H1 (cell line): Measurements from ENCODE around the gene GIPC1. TPM values are rescaled to one million over a fixed set of nuclear protein-coding genes. Genes with fewer than 3 reads are reported as not detected.

Source experiments
- CTCF ChIA-PET: fragments of 300-600 bp; sonication (Branson Sonifier 250); formaldehyde crosslinking; loops from one replicate; lab custom pipeline; 2021; ENCODE audit not compliant: partially characterized antibody; lab: Charles Lee
- POLR2A ChIA-PET: fragments of 300-600 bp; sonication (Branson Sonifier 250); formaldehyde crosslinking; loops from one replicate; lab custom pipeline; 2021; ENCODE audit warnings: inconsistent platforms; ENCODE audit not compliant: partially characterized antibody; lab: Charles Lee
- DNase-seq, 2 experiments: peaks; one replicate each; pipeline versions ENCODE4 v3.0.0 to v3.0.0-alpha.2; 2010 to 2022; ENCODE audit warnings: low spot score in 2 of 2, low read depth in 1 of 2, mixed read lengths in 1 of 2
- FAIRE-seq: peaks from 2 replicates; lab custom pipeline; 2011; peaks lifted over from hg19 to GRCh38; lab: Jason Lieb, UNC
- H2AFZ ChIP-seq: 2 replicates; pipeline ENCODE4 v1.8.1; 2012; ENCODE audit warnings: low read length, inconsistent platforms
- H2AK5ac ChIP-seq: 2 replicates; pipeline ENCODE4 v1.6.1; 2013; ENCODE audit warnings: low read depth, low read length
- H2BK120ac ChIP-seq: replicated peaks from 2 replicates; pipeline ENCODE3; 2013; ENCODE audit warnings: low read depth, low read length, inconsistent platforms
- H2BK12ac ChIP-seq: 2 replicates; pipeline ENCODE4 v1.6.1; 2013; ENCODE audit warnings: low read depth, low read length
- H2BK15ac ChIP-seq: 2 replicates; pipeline ENCODE4 v1.6.1; 2013; ENCODE audit warnings: low read length
- H2BK20ac ChIP-seq: 2 replicates; pipeline ENCODE4 v1.6.1; 2013; ENCODE audit warnings: low read length
- H2BK5ac ChIP-seq: 2 replicates; pipeline ENCODE4 v1.6.1; 2013; ENCODE audit warnings: low read depth, low read length
- H3K14ac ChIP-seq: 2 replicates; pipeline ENCODE4 v1.6.1; 2013; ENCODE audit warnings: inconsistent platforms; ENCODE audit not compliant: insufficient read length
- H3K18ac ChIP-seq: 2 replicates; pipeline ENCODE4 v1.6.1; 2013; ENCODE audit warnings: low read length; ENCODE audit errors: extremely low read depth
- H3K23ac ChIP-seq: 2 replicates; pipeline ENCODE4 v1.6.1; 2013; ENCODE audit warnings: inconsistent platforms; ENCODE audit not compliant: insufficient read length
- H3K23me2 ChIP-seq: 2 replicates; pipeline ENCODE4 v1.6.1; 2013; ENCODE audit warnings: low read depth, low read length
- H3K27ac ChIP-seq: 2 replicates; pipeline ENCODE4 v1.6.1; 2011; ENCODE audit warnings: low read depth, low read length, inconsistent platforms
- H3K27me3 ChIP-seq, 4 experiments: replicated peaks in 1 of 4; 1 replicate in 1 of 4; 2 replicates in 3 of 4; pipeline versions ENCODE4 v1.6.1 to v1.8.1; 2011 to 2013; ENCODE audit warnings: low read length in 3 of 4, mild to moderate bottlenecking in 3 of 4, inconsistent platforms in 2 of 4, mixed read lengths in 2 of 4, moderate library complexity in 1 of 4; ENCODE audit not compliant: control insufficient read depth in 3 of 4, insufficient read depth in 3 of 4; ENCODE audit errors: extremely low read depth in 1 of 4
- H3K36me3 ChIP-seq, 4 experiments: 2 replicates each; pipeline versions ENCODE4 v1.6.1 to v1.8.1; 2011 to 2013; ENCODE audit warnings: mild to moderate bottlenecking in 4 of 4, low read length in 3 of 4, moderate library complexity in 2 of 4, control low read depth in 1 of 4, inconsistent platforms in 1 of 4; ENCODE audit not compliant: insufficient read depth in 4 of 4, control insufficient read depth in 2 of 4
- H3K4ac ChIP-seq: replicated peaks from 2 replicates; pipeline ENCODE3; 2013; ENCODE audit warnings: low read length, low read depth, mixed read lengths, inconsistent platforms; ENCODE audit not compliant: insufficient read length
- H3K4me1 ChIP-seq, 4 experiments: replicated peaks in 1 of 4; 1 replicate in 1 of 4; 2 replicates in 3 of 4; pipeline versions ENCODE4 v1.6.1 to v1.8.1; 2011 to 2013; ENCODE audit warnings: low read length in 3 of 4, inconsistent platforms in 2 of 4, mixed read lengths in 1 of 4; ENCODE audit not compliant: insufficient read depth in 4 of 4, control insufficient read depth in 3 of 4
- H3K4me2 ChIP-seq, 2 experiments: 2 replicates each; pipeline versions ENCODE4 v1.6.1 to v1.8.1; 2011 to 2013; ENCODE audit warnings: low read depth in 2 of 2, low read length in 2 of 2, control low read depth in 1 of 2, inconsistent platforms in 1 of 2, mild to moderate bottlenecking in 1 of 2; ENCODE audit not compliant: insufficient read depth in 1 of 2
- H3K4me3 ChIP-seq, 4 experiments: fragments of 200-600, 300-600 bp in 1 of 4; sonication (generic), shearing (Covaris generic), sonication (Bioruptor Twin) in 1 of 4; 2 replicates each; pipeline versions ENCODE4 v1.5.1 to v1.8.1; 2011 to 2016; ENCODE audit warnings: low read length in 4 of 4, low read depth in 3 of 4, control low read depth in 2 of 4, inconsistent platforms in 2 of 4, mild to moderate bottlenecking in 2 of 4, mixed read lengths in 1 of 4, moderate library complexity in 1 of 4; ENCODE audit not compliant: insufficient read depth in 2 of 4; ENCODE audit errors: extremely low read depth in 1 of 4
- H3K56ac ChIP-seq: replicated peaks from 2 replicates; pipeline ENCODE3; 2013; ENCODE audit warnings: low read depth, mild to moderate bottlenecking, mixed read lengths, low read length, inconsistent platforms; ENCODE audit not compliant: insufficient read length
- H3K79me1 ChIP-seq: 2 replicates; pipeline ENCODE4 v1.6.1; 2013; ENCODE audit warnings: low read depth, low read length, control low read depth
- H3K79me2 ChIP-seq, 2 experiments: 2 replicates each; pipeline versions ENCODE4 v1.6.1 to v1.8.1; 2012 to 2013; ENCODE audit warnings: low read length in 2 of 2, mild to moderate bottlenecking in 2 of 2, inconsistent platforms in 1 of 2; ENCODE audit not compliant: insufficient read depth in 2 of 2, control insufficient read depth in 1 of 2
- H3K9ac ChIP-seq, 4 experiments: replicated peaks in 1 of 4; 1 replicate in 1 of 4; 2 replicates in 3 of 4; pipeline versions ENCODE4 v1.6.1 to v1.8.1; 2011 to 2013; ENCODE audit warnings: low read depth in 3 of 4, low read length in 3 of 4, control low read depth in 2 of 4, mild to moderate bottlenecking in 2 of 4, moderate library complexity in 2 of 4, inconsistent platforms in 1 of 4; ENCODE audit errors: extremely low read depth in 1 of 4
- H3K9me3 ChIP-seq, 2 experiments: 2 replicates each; pipeline versions ENCODE4 v1.6.1 to v1.8.1; 2012 to 2013; ENCODE audit warnings: mild to moderate bottlenecking in 2 of 2, moderate library complexity in 2 of 2, control low read depth in 1 of 2, inconsistent platforms in 1 of 2, low read depth in 1 of 2, low read length in 1 of 2, mixed read lengths in 1 of 2; ENCODE audit not compliant: insufficient read depth in 2 of 2
- H4K20me1 ChIP-seq, 2 experiments: replicated peaks in 1 of 2; 2 replicates each; pipeline versions ENCODE3 to v1.8.1; 2011 to 2013; ENCODE audit warnings: inconsistent platforms in 2 of 2, low read length in 2 of 2, mild to moderate bottlenecking in 1 of 2; ENCODE audit not compliant: insufficient read depth in 2 of 2, control insufficient read depth in 1 of 2
- H4K5ac ChIP-seq: 2 replicates; pipeline ENCODE4 v1.6.1; 2013; ENCODE audit warnings: low read length, low read depth, mixed read lengths, inconsistent platforms; ENCODE audit not compliant: insufficient read length
- H4K8ac ChIP-seq: 2 replicates; pipeline ENCODE4 v1.8.0; 2013; ENCODE audit warnings: mild to moderate bottlenecking, moderate library complexity, low read length, inconsistent platforms; ENCODE audit not compliant: insufficient read depth; ENCODE audit errors: extremely low read depth
- H4K91ac ChIP-seq: replicated peaks from 2 replicates; pipeline ENCODE3; 2013; ENCODE audit warnings: low read length, mixed read lengths, inconsistent platforms; ENCODE audit not compliant: insufficient read length
- CBX8 ChIP-seq: fragments of 300-800, 300-1000 bp; sonication (generic); IDR thresholded peaks from 2 replicates; pipeline ENCODE4 v1.7.1; 2016; ENCODE audit warnings: low read depth, low read length, borderline replicate concordance
- WGBS, 2 experiments: shearing (Covaris generic) in 1 of 2; methylation state at CpG; one replicate each; pipeline versions ENCODE4 v1.1.6 to v1.1.7; 2013 to 2015; ENCODE audit warnings: low lambda C conversion rate in 2 of 2, mixed read lengths in 2 of 2, inconsistent platforms in 1 of 2, low coverage in 1 of 2, missing lambda C conversion rate in 1 of 2; ENCODE audit not compliant: insufficient replicate concordance in 2 of 2, insufficient coverage in 1 of 2, insufficient read length in 1 of 2; ENCODE audit errors: extremely low coverage in 1 of 2, missing lambda C conversion rate in 1 of 2; 5-methylcytosine and 5-hydroxymethylcytosine counted together
- polyA plus RNA-seq, 7 experiments: library from polyadenylated mRNA; depleted of rRNA in 3 of 7; stranded (reverse) in 5 of 7; unstranded in 2 of 7; fragments of >200 nt in 5 of 7; fragments of 200-250 nt in 2 of 7; gene quantifications; 1 replicate in 5 of 7; 2 replicates in 1 of 7; 4 replicates in 1 of 7; pipeline versions ENCODE4 v1.2.1 to v1.2.3, GENCODE V29; 2011 to 2013; ENCODE audit warnings: missing spikeins in 2 of 7, mixed read lengths in 2 of 7
- total RNA-seq: library from RNA; stranded (reverse); fragmentation: NEBNext Ultra II Directional; extraction: Animal tissue kit (Norgen Biotek cat#: 25700); gene quantifications from 2 replicates; pipeline ENCODE4 v1.2.1, GENCODE V29; 2021

GIPC1 gene
- total and polyA plus RNA-seq, 2 of the 8 experiments (the other 6 are each of a cell fraction or from before 2014, with no cell fraction given) = 65.6 to 72.0 TPM

- no peaks in the 10 kb centered on the region; the same call in 1 of the 2 replicates for H3K23me2 ChIP-seq
- CTCF ChIA-PET = interaction anchor here (1.2 kb wide), 1 partner anchor 46 kb away, joined by 4 read pairs; no protein-coding TSS in a partner anchor
- H3K23ac ChIP-seq = no peak overlapping the region
- H2BK12ac ChIP-seq = no peak overlapping the region
- H2BK20ac ChIP-seq = no peak overlapping the region
- H3K9ac ChIP-seq = peak overlapping the region in 3 of 4 experiments; percentile 29 to 93 (median 55); a peak in 5 of 7 replicates
- peak overlapping the region; percentile 54 to 96 (median 68) for H3K4me3 ChIP-seq
- 15% methylated on average over 40 of the region's 52 CpGs; no CpG with 5 or more reads in 1 of the 2 experiments for WGBS, 2 experiments
- no peak overlapping the region for H4K91ac ChIP-seq
- H2BK15ac ChIP-seq = no peak overlapping the region
- H2AK5ac ChIP-seq = no peak overlapping the region
- FAIRE-seq (no peak), DNase-seq (peak in 1 of 2 experiments; percentile 61)
- H4K8ac ChIP-seq = peak overlapping the region; percentile 25
- no peak overlapping the region for H2BK5ac ChIP-seq
- peaks cover 7% of the 10 kb centered on the region for H3K79me1 ChIP-seq
- H3K4me1 ChIP-seq = peaks cover 0 to 11% (median 3%) of the 10 kb centered on the region in 4 experiments; a peak in 5 of 7 replicates
- peaks cover 4 to 5% of the 10 kb centered on the region in 2 experiments for H4K20me1 ChIP-seq
- H3K4ac ChIP-seq = no peak overlapping the region
- H3K56ac ChIP-seq = no peak overlapping the region
- POLR2A ChIA-PET = interaction anchor here (1.5 kb wide), 1 partner anchor 16 kb away, joined by 3 read pairs; no protein-coding TSS in a partner anchor
- no peak overlapping the region for H4K5ac ChIP-seq
- H3K9me3 ChIP-seq = no peaks in the 10 kb centered on the region
- no peak overlapping the region for H2BK120ac ChIP-seq
- H3K79me2 ChIP-seq = peaks cover 0 to 35% of the 10 kb centered on the region in 2 experiments; a peak in 2 of 4 replicates
- H3K27me3 ChIP-seq = no peaks in the 10 kb centered on the region; a peak in 1 of 7 replicates
- H3K14ac ChIP-seq = no peak overlapping the region
- H3K27ac ChIP-seq = no peak overlapping the region
- peak overlapping the region; percentile 39; the same call in 1 of the 2 replicates for H2AFZ ChIP-seq
- H3K18ac ChIP-seq = no peak overlapping the region
- H3K36me3 ChIP-seq = no peaks in the 10 kb centered on the region; a peak in 1 of 8 replicates
- H3K4me2 ChIP-seq = peak overlapping the region; percentile 72 to 97
- TF ChIP-seq CBX8 = no peak
Observed at GRCh38 chr19:14433554-14434501, 62.1 kb downstream of the GIPC1 start.
